ENCODE measurements around the gene LSR. TPM values are rescaled to one million over a fixed set of nuclear protein-coding genes. Genes with fewer than 3 reads are reported as not detected.

LSR gene
- total RNA-seq, 4 donors from 2014 or later: 2.5 to 11.4 (median 5.2) TPM

- no peak overlapping the region for H3K27ac ChIP-seq
- no peak overlapping the region for H3K4me3 ChIP-seq
- ATAC-seq (no peak), DNase-seq (no peak)
- intact Hi-C loops (cut with DNase I; ENCODE audit: low total_unique reads) (no loop called here), in situ Hi-C loops (cut with MboI; ENCODE audit: low sequenced_read_pairs in 4 of 4) (no loop called here)
- peaks cover 14 to 44% (median 44%) of the 10 kb centered on the region in 3 donors for H3K27me3 ChIP-seq
- no peaks in the 10 kb centered on the region for H3K4me1 ChIP-seq
- no peak for TF ChIP-seq POLR2A (IDR thresholded peaks at IDR 0.05)
- TF ChIP-seq, protein P1, sequence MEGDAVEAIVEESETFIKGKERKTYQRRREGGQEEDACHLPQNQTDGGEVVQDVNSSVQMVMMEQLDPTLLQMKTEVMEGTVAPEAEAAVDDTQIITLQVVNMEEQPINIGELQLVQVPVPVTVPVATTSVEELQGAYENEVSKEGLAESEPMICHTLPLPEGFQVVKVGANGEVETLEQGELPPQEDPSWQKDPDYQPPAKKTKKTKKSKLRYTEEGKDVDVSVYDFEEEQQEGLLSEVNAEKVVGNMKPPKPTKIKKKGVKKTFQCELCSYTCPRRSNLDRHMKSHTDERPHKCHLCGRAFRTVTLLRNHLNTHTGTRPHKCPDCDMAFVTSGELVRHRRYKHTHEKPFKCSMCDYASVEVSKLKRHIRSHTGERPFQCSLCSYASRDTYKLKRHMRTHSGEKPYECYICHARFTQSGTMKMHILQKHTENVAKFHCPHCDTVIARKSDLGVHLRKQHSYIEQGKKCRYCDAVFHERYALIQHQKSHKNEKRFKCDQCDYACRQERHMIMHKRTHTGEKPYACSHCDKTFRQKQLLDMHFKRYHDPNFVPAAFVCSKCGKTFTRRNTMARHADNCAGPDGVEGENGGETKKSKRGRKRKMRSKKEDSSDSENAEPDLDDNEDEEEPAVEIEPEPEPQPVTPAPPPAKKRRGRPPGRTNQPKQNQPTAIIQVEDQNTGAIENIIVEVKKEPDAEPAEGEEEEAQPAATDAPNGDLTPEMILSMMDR (IDR thresholded peaks at IDR 0.05 in 4 of 5, conservative IDR thresholded peaks at IDR 0.05 in 1 of 5): no peak
- no peaks in the 10 kb centered on the region for H3K9me3 ChIP-seq
- H3K36me3 ChIP-seq: no peaks in the 10 kb centered on the region
These were observed 48.7 kb downstream of the LSR start for GRCh38 chr19:35297515-35297848.

GRCh38 chr19:35297922-35298321 is 49.1 kb downstream of the LSR start:
- H3K27me3 ChIP-seq: peaks cover 14 to 44% (median 40%) of the 10 kb centered on the region in 3 donors
- no peak for ATAC-seq
- in situ Hi-C loops (cut with MboI; ENCODE audit: low sequenced_read_pairs in 4 of 4): no loop called here

GRCh38 chr19:35298561-35298972 is 49.8 kb downstream of the LSR start:
- in situ Hi-C loops (cut with MboI; ENCODE audit: low sequenced_read_pairs in 4 of 4): no loop called here
- ATAC-seq: no peak
- Histone ChIP-seq H3K9me3 (no peaks in the 10 kb centered on the region), H3K4me3 (no peak overlapping the region), H3K4me1 (no peaks in the 10 kb centered on the region), H3K27me3 (peaks cover 10 to 42% (median 34%) of the 10 kb centered on the region in 3 donors), H3K27ac (no peak overlapping the region), H3K36me3 (no peaks in the 10 kb centered on the region)
- TF ChIP-seq POLR2A (IDR thresholded peaks at IDR 0.05): no peak
- TF ChIP-seq, protein P1 (IDR thresholded peaks at IDR 0.05 in 4 of 5, conservative IDR thresholded peaks at IDR 0.05 in 1 of 5): no peak
- DNase-seq: no peak
- intact Hi-C loops (cut with DNase I; ENCODE audit: low total_unique reads): no loop called here

More at GRCh38 chr19:35297922-35298321, 49.1 kb downstream of the LSR start:
- no peak overlapping the region for H3K4me3 ChIP-seq
- H3K36me3 ChIP-seq: no peaks in the 10 kb centered on the region
- no peaks in the 10 kb centered on the region for H3K4me1 ChIP-seq
- TF ChIP-seq POLR2A (IDR thresholded peaks at IDR 0.05): no peak
- TF ChIP-seq, protein P1 (IDR thresholded peaks at IDR 0.05 in 4 of 5, conservative IDR thresholded peaks at IDR 0.05 in 1 of 5): no peak
- no peak overlapping the region for H3K27ac ChIP-seq
- intact Hi-C loops (cut with DNase I; ENCODE audit: low total_unique reads): no loop called here
- DNase-seq: no peak
- H3K9me3 ChIP-seq: no peaks in the 10 kb centered on the region

GRCh38 chr19:35299523-35300338 is 50.9 kb downstream of the LSR start:
- intact Hi-C loops (cut with DNase I; ENCODE audit: low total_unique reads): no loop called here
- no peak overlapping the region for H3K4me3 ChIP-seq
- no peak for DNase-seq
- no peaks in the 10 kb centered on the region for H3K9me3 ChIP-seq
- no peak for ATAC-seq
- no peak for TF ChIP-seq POLR2A (IDR thresholded peaks at IDR 0.05)
- TF ChIP-seq, protein P1 (IDR thresholded peaks at IDR 0.05 in 4 of 5, conservative IDR thresholded peaks at IDR 0.05 in 1 of 5): no peak
- peaks cover 12 to 33% (median 26%) of the 10 kb centered on the region in 3 donors for H3K27me3 ChIP-seq
- in situ Hi-C loops (cut with MboI; ENCODE audit: low sequenced_read_pairs in 4 of 4): no loop called here
- H3K27ac ChIP-seq: no peak overlapping the region
- H3K36me3 ChIP-seq: no peaks in the 10 kb centered on the region
- no peaks in the 10 kb centered on the region for H3K4me1 ChIP-seq
